BE2C (cell line): ENCODE data around the gene CIRBP.

ENCODE experiments used
- DNase-seq: peaks from one replicate; pipeline ENCODE4 v3.0.0-alpha.2; 2020
- H3K27me3 ChIP-seq: fragments of 250-450 bp; sonication (Bioruptor Pico); 2 replicates; pipeline ENCODE4 v1.5.1; 2020; ENCODE audit warnings: mild to moderate bottlenecking
- H3K36me3 ChIP-seq: fragments of 250-450 bp; sonication (Bioruptor Pico); 2 replicates; pipeline ENCODE4 v1.5.1; 2020; ENCODE audit warnings: mild to moderate bottlenecking
- H3K4me1 ChIP-seq: fragments of 250-450 bp; sonication (Bioruptor Pico); 2 replicates; pipeline ENCODE4 v1.5.1; 2020
- H3K4me3 ChIP-seq: 2 replicates; pipeline ENCODE4 v1.5.1; 2011; ENCODE audit warnings: low read depth, low read length
- H3K9me3 ChIP-seq: fragments of 250-450 bp; sonication (Bioruptor Pico); 2 replicates; pipeline ENCODE4 v1.5.1; 2020
- CTCF ChIP-seq: IDR thresholded peaks from 2 replicates; pipeline ENCODE4 v1.5.1; 2012; ENCODE audit warnings: mild to moderate bottlenecking, low read depth, low read length

CIRBP gene

GRCh38 chr19:1250437-1251260 lies 18.5 kb upstream of the CIRBP start:
- peaks cover 43% of the 10 kb centered on the region for H3K36me3 ChIP-seq
- DNase-seq, result peak; percentile 90
- peak overlapping the region; percentile 78 for H3K4me3 ChIP-seq
- peaks cover 19% of the 10 kb centered on the region for H3K4me1 ChIP-seq
- TF ChIP-seq CTCF, result no peak
- H3K27me3 ChIP-seq, result no peaks in the 10 kb centered on the region
- no peaks in the 10 kb centered on the region; the same call in 1 of the 2 replicates for H3K9me3 ChIP-seq

- peaks cover 14% of the 10 kb centered on the region for H3K4me1 ChIP-seq
- no peaks in the 10 kb centered on the region; the same call in 1 of the 2 replicates for H3K9me3 ChIP-seq
- peak overlapping the region; percentile 78 for H3K4me3 ChIP-seq
- peaks cover 52% of the 10 kb centered on the region for H3K36me3 ChIP-seq
- TF ChIP-seq CTCF, result no peak
- DNase-seq, result peak; percentile 79
- no peaks in the 10 kb centered on the region for H3K27me3 ChIP-seq
These were observed 17.6 kb upstream of the CIRBP start for GRCh38 chr19:1251330-1252220.

- no peak for TF ChIP-seq CTCF
- Histone ChIP-seq H3K4me1 (peaks cover 14% of the 10 kb centered on the region), H3K9me3 (no peaks in the 10 kb centered on the region; the same call in 1 of the 2 replicates), H3K4me3 (peak overlapping the region; percentile 78), H3K36me3 (peaks cover 58% of the 10 kb centered on the region), H3K27me3 (no peaks in the 10 kb centered on the region)
- DNase-seq, result peak; percentile 64
These were observed 16.8 kb upstream of the CIRBP start for GRCh38 chr19:1252221-1252820.

- Histone ChIP-seq H3K36me3 (peaks cover 64% of the 10 kb centered on the region), H3K9me3 (no peaks in the 10 kb centered on the region; the same call in 1 of the 2 replicates), H3K4me1 (peaks cover 12% of the 10 kb centered on the region), H3K27me3 (no peaks in the 10 kb centered on the region), H3K4me3 (peak overlapping the region; percentile 78)
- no peak for TF ChIP-seq CTCF
- peak; percentile 83 for DNase-seq
These were observed 16.2 kb upstream of the CIRBP start for GRCh38 chr19:1252821-1253513.

- TF ChIP-seq CTCF, result no peak
- peaks cover 67% of the 10 kb centered on the region for H3K36me3 ChIP-seq
- H3K4me1 ChIP-seq, result peaks cover 10% of the 10 kb centered on the region
- no peak for DNase-seq
- no peaks in the 10 kb centered on the region for H3K9me3 ChIP-seq
- H3K27me3 ChIP-seq, result no peaks in the 10 kb centered on the region
- H3K4me3 ChIP-seq, result peak overlapping the region; percentile 78
These were observed 15.5 kb upstream of the CIRBP start for GRCh38 chr19:1253514-1254080.
